Measurements from ENCODE around the gene SPRED3.
A peak's percentile ranks its signal among the peaks of the same experiment; 100 is the strongest.

Gene SPRED3

DNA sequence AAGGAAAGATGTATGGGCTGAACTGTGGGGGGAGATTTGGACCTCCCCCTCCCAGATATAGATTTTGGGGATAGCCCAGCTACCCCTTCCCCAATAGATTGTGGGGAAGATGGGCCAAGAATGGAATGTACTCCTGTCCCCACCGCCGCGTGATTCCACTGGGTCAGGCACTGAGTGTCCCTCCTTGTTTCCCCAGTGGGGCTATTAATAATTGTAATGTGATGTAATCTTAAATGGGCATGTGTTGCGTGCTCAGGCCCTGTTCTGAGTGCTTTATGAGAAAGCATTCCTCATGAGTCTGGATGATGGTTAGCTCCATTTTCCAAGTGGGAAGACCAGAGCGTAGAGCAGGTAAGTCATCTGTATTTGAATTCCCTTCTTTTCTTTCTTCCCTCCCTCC is 12.7 kb upstream of the SPRED3 start:
- Histone ChIP-seq H3K4me3 (ENCODE audit: low read length) (peak overlapping the region; percentile 97), H3K9ac (ENCODE audit: low read length) (peak overlapping the region; percentile 92)

DNA sequence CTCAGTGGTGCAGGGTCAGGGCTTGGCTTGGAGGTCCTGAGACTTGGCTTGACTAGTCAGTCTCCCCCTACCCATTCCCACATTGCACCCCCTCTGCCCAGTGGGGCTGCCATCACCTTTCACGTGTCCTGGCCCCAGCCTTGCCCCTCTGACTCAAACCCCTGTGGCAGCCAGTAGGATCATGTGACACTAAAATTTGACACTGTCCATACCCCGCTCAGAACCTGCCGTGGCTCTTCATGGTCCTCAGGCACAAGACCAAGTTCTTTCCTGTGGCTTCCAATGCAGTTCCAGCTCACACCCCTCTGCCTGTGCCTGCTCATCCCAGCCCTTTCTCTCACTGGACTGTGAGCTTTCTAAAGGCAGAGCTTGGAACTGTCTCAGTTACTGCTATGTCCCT is 11.9 kb upstream of the SPRED3 start:
- Histone ChIP-seq H3K4me3 (ENCODE audit: low read length) (no peak overlapping the region), H3K9ac (ENCODE audit: low read length) (no peak overlapping the region)

More for the DNA sequence above, 12.7 kb upstream of the SPRED3 start:
- Histone ChIP-seq H3K9me3 (ENCODE audit: control insufficient read depth, low read length) (no peaks in the 10 kb centered on the region), H3K4me1 (ENCODE audit: control insufficient read depth, insufficient read depth, low read length) (peaks cover 14% of the 10 kb centered on the region), H3K27me3 (ENCODE audit: control insufficient read depth, insufficient read depth, low read length) (no peaks in the 10 kb centered on the region), H3K36me3 (ENCODE audit: control insufficient read depth, insufficient read depth, low read length) (peaks cover 6% of the 10 kb centered on the region)

DNA sequence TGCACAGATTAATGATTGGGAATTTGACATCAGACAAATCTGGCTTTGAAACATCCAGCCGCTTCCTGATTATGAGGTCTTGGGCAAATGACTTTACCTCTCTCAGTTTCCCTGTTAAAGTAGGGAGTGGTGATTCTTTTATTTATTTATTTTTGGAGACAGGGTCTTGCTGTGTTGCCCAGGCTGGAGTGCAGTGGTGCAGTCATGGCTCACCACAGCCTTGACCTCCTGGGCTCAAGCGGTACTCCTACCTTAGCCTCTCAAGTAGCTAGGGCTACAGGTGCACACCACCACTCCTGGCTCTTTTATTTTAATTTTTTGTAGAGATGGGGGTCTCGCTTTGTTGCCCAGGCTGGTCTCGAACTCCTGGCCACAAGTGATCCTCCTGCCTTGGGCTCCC is 11.4 kb upstream of the SPRED3 start:
- Histone ChIP-seq H3K27me3 (ENCODE audit: control insufficient read depth, insufficient read depth, low read length) (no peaks in the 10 kb centered on the region), H3K9me3 (ENCODE audit: control insufficient read depth, low read length) (no peaks in the 10 kb centered on the region), H3K36me3 (ENCODE audit: control insufficient read depth, insufficient read depth, low read length) (peaks cover 16% of the 10 kb centered on the region), H3K4me3 (ENCODE audit: low read length) (no peak overlapping the region), H3K9ac (ENCODE audit: low read length) (no peak overlapping the region), H3K4me1 (ENCODE audit: control insufficient read depth, insufficient read depth, low read length) (peaks cover 14% of the 10 kb centered on the region)

More for the DNA sequence above, 11.9 kb upstream of the SPRED3 start:
- H3K27me3 ChIP-seq (ENCODE audit: control insufficient read depth, insufficient read depth, low read length) = no peaks in the 10 kb centered on the region
- H3K4me1 ChIP-seq (ENCODE audit: control insufficient read depth, insufficient read depth, low read length) = peaks cover 14% of the 10 kb centered on the region
- H3K9me3 ChIP-seq (ENCODE audit: control insufficient read depth, low read length) = no peaks in the 10 kb centered on the region
- peaks cover 11% of the 10 kb centered on the region for H3K36me3 ChIP-seq (ENCODE audit: control insufficient read depth, insufficient read depth, low read length)

DNA sequence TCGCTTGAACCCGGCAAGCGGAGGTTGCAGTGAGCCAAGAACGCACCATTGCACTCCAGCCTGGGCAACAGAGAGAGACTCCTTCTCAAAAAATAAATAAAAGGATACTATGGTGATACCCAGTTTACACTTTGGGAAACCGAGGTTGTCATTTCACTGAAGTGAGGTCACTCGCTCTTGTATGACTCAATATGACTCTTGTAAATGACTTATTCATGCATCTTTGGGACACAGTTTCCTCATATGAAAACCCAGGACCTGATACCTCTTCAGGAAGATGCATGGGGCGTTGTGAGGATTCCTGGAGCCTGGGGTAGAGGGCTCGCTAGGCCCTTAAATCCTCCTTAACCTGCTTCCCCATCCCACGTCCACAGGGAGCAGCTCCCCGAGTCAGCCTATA is 9.6 kb upstream of the SPRED3 start:
- Histone ChIP-seq H3K27me3 (ENCODE audit: control insufficient read depth, insufficient read depth, low read length) (no peaks in the 10 kb centered on the region), H3K9me3 (ENCODE audit: control insufficient read depth, low read length) (no peaks in the 10 kb centered on the region), H3K4me1 (ENCODE audit: control insufficient read depth, insufficient read depth, low read length) (peaks cover 14% of the 10 kb centered on the region), H3K36me3 (ENCODE audit: control insufficient read depth, insufficient read depth, low read length) (peaks cover 24% of the 10 kb centered on the region), H3K4me3 (ENCODE audit: low read length) (no peak overlapping the region), H3K9ac (ENCODE audit: low read length) (no peak overlapping the region)

DNA sequence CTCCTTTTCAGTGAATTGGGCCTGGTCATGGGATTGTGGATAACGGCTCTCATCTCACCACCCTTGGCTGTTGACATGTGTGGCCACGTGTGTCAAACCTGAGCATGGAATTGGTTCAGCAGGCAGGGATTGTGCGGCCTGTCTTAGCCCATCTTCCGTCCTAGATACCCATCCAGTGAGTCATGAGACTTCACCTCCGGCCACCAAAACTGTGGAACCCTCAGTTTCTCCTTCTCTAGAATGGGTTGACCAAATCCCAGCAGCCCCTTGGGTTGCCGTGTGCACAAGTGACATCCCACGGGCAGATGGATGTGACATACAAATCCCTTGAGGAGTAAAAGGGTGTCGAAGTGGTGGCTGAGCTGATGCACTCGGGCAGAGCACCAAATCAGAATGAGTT is 7.4 kb upstream of the SPRED3 start:
- peaks cover 6% of the 10 kb centered on the region for H3K27me3 ChIP-seq (ENCODE audit: control insufficient read depth, insufficient read depth, low read length)
- no peak overlapping the region for H3K4me3 ChIP-seq (ENCODE audit: low read length)
- peaks cover 24% of the 10 kb centered on the region for H3K36me3 ChIP-seq (ENCODE audit: control insufficient read depth, insufficient read depth, low read length)
- no peak overlapping the region for H3K9ac ChIP-seq (ENCODE audit: low read length)
- H3K4me1 ChIP-seq (ENCODE audit: control insufficient read depth, insufficient read depth, low read length) = peaks cover 4% of the 10 kb centered on the region
- no peaks in the 10 kb centered on the region for H3K9me3 ChIP-seq (ENCODE audit: control insufficient read depth, low read length)

DNA sequence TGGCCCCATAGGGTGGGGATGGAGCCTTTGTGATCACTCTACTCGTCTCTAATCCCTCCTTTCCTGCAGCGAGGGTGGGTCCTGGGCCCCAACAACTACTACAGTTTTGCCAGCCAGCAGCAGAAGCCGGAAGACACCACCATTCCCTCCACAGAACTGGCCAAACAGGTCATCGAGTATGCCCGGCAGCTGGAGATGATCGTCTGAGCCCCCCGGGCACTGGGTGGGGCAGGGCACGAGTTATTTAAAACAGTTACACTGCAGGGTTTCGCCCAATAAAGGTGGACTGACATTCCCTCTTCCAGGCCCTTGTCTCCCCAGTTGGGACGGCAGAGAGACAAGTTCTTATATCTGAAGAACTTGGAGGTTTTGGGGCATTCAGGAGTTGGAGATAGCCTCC is 5.3 kb upstream of the SPRED3 start:
- Histone ChIP-seq H3K4me1 (ENCODE audit: control insufficient read depth, insufficient read depth, low read length) (peaks cover 16% of the 10 kb centered on the region), H3K27me3 (ENCODE audit: control insufficient read depth, insufficient read depth, low read length) (peaks cover 18% of the 10 kb centered on the region), H3K9me3 (ENCODE audit: control insufficient read depth, low read length) (no peaks in the 10 kb centered on the region), H3K9ac (ENCODE audit: low read length) (no peak overlapping the region), H3K36me3 (ENCODE audit: control insufficient read depth, insufficient read depth, low read length) (peaks cover 24% of the 10 kb centered on the region), H3K4me3 (ENCODE audit: low read length) (no peak overlapping the region)

DNA sequence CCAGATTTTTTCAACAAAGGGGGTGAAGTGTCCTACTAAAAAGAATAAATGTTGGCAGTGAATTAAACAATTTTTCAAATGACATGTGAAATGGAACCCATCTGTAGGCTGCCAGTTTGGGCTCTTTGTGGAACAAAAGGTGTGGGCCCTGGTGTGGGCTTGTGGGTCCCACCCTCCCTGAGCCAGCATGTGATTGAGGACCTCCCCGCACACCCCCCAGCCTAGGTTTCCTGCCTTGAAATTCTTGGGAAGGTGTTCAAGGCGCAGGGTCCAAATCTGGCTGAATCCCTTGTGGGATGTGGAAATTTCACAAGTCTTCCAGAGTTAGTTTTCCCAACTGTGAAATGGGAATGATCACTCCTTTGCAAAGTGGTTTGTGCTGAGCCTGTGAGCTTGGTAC is 4.8 kb upstream of the SPRED3 start:
- H3K4me3 ChIP-seq (ENCODE audit: low read length) = no peak overlapping the region
- peaks cover 24% of the 10 kb centered on the region for H3K36me3 ChIP-seq (ENCODE audit: control insufficient read depth, insufficient read depth, low read length)
- no peak overlapping the region for H3K9ac ChIP-seq (ENCODE audit: low read length)
- peaks cover 20% of the 10 kb centered on the region for H3K4me1 ChIP-seq (ENCODE audit: control insufficient read depth, insufficient read depth, low read length)
- H3K27me3 ChIP-seq (ENCODE audit: control insufficient read depth, insufficient read depth, low read length) = peaks cover 20% of the 10 kb centered on the region
- H3K9me3 ChIP-seq (ENCODE audit: control insufficient read depth, low read length) = no peaks in the 10 kb centered on the region

DNA sequence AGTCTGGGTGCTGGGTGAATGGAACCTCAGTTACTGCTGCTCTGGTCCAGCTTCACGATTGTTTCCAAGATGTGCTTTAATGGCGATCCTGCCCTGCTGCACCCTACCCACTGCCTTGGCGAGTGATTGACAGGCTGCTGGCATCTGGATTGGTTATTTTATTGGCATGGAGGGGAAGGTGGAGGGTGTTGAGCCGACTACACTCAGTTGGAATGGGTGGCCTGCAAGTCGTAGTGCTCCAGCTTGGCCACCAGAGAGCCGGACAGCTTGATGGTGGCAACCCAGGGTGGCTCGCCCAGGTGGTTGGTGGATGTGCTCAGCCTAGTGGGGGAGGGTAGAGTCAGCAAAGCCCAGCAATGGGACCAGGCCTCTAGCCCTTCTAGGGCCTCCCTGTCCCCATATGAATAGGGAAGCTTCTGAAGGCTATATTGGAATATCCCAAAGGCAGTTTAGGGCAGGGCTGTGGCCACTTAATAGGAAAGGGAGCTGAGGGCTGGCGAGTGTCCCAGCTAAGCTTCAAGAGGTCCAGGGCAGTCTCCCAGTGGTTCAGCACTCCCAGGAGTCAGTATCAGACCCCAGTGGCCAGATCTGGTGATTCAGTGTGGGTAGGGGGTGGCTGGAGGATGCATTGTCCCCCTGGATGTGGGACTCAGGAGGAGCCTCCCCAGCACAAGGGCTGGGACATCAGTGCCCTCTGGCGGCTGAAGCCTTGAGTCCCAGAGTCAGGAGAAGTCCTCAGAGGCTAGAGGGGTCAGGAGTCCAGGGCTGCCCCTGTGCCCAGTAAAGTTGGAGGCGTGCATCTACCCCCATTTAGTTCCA is 4.1 kb upstream of the SPRED3 start:
- no peaks in the 10 kb centered on the region for H3K9me3 ChIP-seq (ENCODE audit: control insufficient read depth, low read length)
- no peak overlapping the region for H3K4me3 ChIP-seq (ENCODE audit: low read length)
- H3K36me3 ChIP-seq (ENCODE audit: control insufficient read depth, insufficient read depth, low read length) = peaks cover 19% of the 10 kb centered on the region
- no peak overlapping the region for H3K9ac ChIP-seq (ENCODE audit: low read length)
- H3K27me3 ChIP-seq (ENCODE audit: control insufficient read depth, insufficient read depth, low read length) = peaks cover 27% of the 10 kb centered on the region
- peaks cover 25% of the 10 kb centered on the region for H3K4me1 ChIP-seq (ENCODE audit: control insufficient read depth, insufficient read depth, low read length)

DNA sequence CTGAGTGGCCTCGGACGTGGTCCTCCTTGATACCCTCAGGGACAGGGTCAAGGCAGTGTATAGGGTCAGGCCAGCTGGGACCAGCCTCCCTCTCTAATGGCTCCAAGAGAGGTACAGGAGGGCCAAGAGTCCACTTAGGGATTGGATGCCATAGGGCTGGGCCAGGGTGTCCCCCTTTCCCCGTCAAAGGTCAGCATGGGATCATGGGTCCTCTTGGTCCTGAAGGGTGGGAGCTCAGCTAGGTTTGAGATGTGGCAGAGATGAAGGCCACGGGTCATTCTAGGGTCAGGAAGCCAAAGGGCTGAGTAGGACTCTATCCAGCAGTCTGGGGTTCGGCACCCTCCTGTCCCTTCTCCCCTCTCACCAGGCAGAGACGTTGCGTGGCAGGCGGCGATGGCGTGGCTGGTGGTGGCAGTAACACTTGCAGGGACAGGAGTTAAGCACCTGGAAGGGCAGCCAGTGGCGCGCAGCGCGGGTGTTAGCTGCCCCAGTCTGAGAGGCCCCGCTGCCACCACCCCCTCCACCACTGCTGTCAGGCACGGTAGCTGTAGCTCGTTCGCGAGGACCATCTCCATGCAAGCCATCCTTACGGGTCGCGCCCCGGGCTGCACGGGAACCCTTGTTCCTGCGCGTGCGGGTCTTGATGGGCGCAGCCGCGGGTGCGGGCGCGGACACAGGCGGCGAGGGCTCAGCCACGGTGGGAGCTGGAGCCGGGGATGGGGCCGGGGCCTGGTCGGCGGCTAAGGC is 3.3 kb upstream of the SPRED3 start:
- Histone ChIP-seq H3K27me3 (ENCODE audit: control insufficient read depth, insufficient read depth, low read length) (peaks cover 31% of the 10 kb centered on the region), H3K4me1 (ENCODE audit: control insufficient read depth, insufficient read depth, low read length) (peaks cover 25% of the 10 kb centered on the region), H3K36me3 (ENCODE audit: control insufficient read depth, insufficient read depth, low read length) (peaks cover 18% of the 10 kb centered on the region), H3K4me3 (ENCODE audit: low read length) (no peak overlapping the region), H3K9ac (ENCODE audit: low read length) (no peak overlapping the region), H3K9me3 (ENCODE audit: control insufficient read depth, low read length) (no peaks in the 10 kb centered on the region)

DNA sequence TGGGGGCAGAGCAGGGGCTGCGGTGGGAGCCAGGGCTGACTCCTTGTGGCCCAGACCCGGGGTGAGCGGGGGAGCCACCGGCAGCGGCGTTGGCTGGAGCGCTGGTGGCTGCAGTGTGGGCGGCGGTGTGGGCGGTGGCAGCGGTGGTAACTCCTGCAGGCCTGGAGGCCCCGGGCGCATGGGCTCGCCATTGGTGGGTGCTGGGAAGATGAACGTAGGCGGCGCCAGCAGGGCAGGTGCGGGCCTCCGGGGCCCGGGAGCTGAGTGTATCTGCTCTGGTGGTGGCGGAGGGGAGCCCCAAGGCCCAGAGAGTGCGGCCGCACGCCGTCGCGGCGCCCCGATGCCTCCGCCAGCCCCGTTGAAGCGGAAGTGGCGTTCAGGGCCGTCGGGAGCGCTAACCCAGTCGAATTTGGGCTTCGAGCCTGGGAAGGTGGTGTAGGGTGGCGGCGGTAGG is 2.7 kb upstream of the SPRED3 start:
- peaks cover 31% of the 10 kb centered on the region for H3K27me3 ChIP-seq (ENCODE audit: control insufficient read depth, insufficient read depth, low read length)
- peaks cover 25% of the 10 kb centered on the region for H3K4me1 ChIP-seq (ENCODE audit: control insufficient read depth, insufficient read depth, low read length)
- no peak overlapping the region for H3K9ac ChIP-seq (ENCODE audit: low read length)
- no peak overlapping the region for H3K4me3 ChIP-seq (ENCODE audit: low read length)
- H3K9me3 ChIP-seq (ENCODE audit: control insufficient read depth, low read length) = no peaks in the 10 kb centered on the region
- peaks cover 18% of the 10 kb centered on the region for H3K36me3 ChIP-seq (ENCODE audit: control insufficient read depth, insufficient read depth, low read length)

DNA sequence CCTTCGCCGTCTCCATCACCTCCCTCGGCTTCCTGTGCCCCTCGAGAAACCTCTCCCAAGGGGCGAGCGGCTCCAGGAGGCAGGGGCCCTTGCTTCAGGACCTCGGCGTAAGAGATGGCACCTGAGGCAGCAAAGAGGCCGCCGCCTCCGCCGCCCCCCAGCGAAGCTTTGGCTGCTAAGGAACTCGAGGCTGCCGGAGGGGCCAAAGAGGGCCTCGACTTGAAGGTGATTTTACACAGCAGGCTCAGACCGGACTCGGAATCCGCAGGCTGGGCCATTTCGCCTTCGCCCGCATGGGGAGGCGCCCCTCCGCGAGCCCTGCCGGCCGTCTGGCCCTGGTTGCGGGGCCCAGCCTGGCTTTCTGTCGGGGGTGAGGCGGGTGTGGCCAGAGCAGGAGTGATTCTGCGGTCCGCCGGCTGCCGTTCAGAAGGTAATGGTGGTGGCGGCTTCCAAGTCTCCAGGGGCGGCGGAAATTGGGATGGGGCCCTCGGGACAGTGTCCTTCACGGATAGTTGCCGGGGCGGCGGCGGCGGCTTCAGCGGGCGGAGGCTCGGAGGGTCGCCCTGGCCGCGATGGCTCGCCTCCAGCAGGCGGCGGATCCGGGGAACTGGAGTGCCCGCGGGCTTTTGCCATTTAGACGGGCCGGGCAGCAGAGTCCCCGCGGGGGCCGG is 2.1 kb upstream of the SPRED3 start:
- H3K4me1 ChIP-seq (ENCODE audit: control insufficient read depth, insufficient read depth, low read length) = peaks cover 25% of the 10 kb centered on the region
- no peak overlapping the region for H3K4me3 ChIP-seq (ENCODE audit: low read length)
- peaks cover 15% of the 10 kb centered on the region for H3K36me3 ChIP-seq (ENCODE audit: control insufficient read depth, insufficient read depth, low read length)

More for the DNA sequence above, 2.1 kb upstream of the SPRED3 start:
- no peak overlapping the region for H3K9ac ChIP-seq (ENCODE audit: low read length)
- no peaks in the 10 kb centered on the region for H3K9me3 ChIP-seq (ENCODE audit: control insufficient read depth, low read length)
- peaks cover 31% of the 10 kb centered on the region for H3K27me3 ChIP-seq (ENCODE audit: control insufficient read depth, insufficient read depth, low read length)
